ENCODE results near the gene F12.
A peak's percentile ranks its signal among the peaks of the same experiment; 100 is the strongest.

Gene F12

DNA sequence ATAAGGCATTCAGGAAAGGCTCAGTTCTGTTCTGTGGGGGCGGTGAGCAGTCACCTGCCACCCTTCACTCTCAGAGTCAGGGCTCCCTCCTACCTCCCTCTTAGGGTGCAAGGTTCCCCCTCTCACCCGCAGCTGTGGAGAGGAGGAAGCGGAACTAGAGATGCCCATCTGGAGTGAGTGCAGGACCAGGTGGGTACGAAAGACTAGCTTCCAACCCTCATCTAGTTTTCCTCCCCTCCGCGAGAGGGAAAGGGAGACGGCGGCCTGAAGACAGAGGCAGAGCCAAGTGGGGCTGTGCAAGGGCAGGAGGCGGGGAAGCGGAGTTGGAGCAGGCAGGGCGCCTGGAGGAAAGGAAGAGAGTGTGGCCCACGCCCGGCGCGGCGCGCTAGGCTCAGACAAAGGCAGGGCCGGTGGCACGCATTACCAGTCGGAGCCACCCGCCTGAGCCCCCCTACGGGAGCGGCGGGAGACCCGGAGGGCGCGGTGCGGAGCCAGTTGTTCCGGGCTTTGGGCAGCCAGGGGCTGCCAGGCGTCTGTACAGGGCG lies 44.6 kb upstream of the F12 start:
- TF ChIP-seq, protein P1, sequence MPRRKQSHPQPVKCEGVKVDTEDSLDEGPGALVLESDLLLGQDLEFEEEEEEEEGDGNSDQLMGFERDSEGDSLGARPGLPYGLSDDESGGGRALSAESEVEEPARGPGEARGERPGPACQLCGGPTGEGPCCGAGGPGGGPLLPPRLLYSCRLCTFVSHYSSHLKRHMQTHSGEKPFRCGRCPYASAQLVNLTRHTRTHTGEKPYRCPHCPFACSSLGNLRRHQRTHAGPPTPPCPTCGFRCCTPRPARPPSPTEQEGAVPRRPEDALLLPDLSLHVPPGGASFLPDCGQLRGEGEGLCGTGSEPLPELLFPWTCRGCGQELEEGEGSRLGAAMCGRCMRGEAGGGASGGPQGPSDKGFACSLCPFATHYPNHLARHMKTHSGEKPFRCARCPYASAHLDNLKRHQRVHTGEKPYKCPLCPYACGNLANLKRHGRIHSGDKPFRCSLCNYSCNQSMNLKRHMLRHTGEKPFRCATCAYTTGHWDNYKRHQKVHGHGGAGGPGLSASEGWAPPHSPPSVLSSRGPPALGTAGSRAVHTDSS (tag by site-specific recombination; IDR thresholded peaks at IDR 0.05) = no peak
- 0 out of 2 replicates have a peak, but pooled peaks have one; percentile 10 for TF ChIP-seq ZNF366 (tag by site-specific recombination; conservative IDR thresholded peaks at IDR 0.05)
- TF ChIP-seq, protein P2, sequence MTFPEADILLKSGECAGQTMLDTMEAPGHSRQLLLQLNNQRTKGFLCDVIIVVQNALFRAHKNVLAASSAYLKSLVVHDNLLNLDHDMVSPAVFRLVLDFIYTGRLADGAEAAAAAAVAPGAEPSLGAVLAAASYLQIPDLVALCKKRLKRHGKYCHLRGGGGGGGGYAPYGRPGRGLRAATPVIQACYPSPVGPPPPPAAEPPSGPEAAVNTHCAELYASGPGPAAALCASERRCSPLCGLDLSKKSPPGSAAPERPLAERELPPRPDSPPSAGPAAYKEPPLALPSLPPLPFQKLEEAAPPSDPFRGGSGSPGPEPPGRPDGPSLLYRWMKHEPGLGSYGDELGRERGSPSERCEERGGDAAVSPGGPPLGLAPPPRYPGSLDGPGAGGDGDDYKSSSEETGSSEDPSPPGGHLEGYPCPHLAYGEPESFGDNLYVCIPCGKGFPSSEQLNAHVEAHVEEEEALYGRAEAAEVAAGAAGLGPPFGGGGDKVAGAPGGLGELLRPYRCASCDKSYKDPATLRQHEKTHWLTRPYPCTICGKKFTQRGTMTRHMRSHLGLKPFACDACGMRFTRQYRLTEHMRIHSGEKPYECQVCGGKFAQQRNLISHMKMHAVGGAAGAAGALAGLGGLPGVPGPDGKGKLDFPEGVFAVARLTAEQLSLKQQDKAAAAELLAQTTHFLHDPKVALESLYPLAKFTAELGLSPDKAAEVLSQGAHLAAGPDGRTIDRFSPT (tag by site-specific recombination; IDR thresholded peaks at IDR 0.05) = peak; percentile 42; the same call in 1 of the 2 replicates
- no peak for TF ChIP-seq ZNF2 (tag by site-specific recombination; IDR thresholded peaks at IDR 0.05)
- no peak for TF ChIP-seq ZNF23 (tag by site-specific recombination; IDR thresholded peaks at IDR 0.05; ENCODE audit: borderline replicate concordance)
- TF ChIP-seq, protein P3, sequence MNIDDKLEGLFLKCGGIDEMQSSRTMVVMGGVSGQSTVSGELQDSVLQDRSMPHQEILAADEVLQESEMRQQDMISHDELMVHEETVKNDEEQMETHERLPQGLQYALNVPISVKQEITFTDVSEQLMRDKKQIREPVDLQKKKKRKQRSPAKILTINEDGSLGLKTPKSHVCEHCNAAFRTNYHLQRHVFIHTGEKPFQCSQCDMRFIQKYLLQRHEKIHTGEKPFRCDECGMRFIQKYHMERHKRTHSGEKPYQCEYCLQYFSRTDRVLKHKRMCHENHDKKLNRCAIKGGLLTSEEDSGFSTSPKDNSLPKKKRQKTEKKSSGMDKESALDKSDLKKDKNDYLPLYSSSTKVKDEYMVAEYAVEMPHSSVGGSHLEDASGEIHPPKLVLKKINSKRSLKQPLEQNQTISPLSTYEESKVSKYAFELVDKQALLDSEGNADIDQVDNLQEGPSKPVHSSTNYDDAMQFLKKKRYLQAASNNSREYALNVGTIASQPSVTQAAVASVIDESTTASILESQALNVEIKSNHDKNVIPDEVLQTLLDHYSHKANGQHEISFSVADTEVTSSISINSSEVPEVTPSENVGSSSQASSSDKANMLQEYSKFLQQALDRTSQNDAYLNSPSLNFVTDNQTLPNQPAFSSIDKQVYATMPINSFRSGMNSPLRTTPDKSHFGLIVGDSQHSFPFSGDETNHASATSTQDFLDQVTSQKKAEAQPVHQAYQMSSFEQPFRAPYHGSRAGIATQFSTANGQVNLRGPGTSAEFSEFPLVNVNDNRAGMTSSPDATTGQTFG (tag by site-specific recombination; IDR thresholded peaks at IDR 0.05; ENCODE audit: borderline replicate concordance) = no peak
- TF ChIP-seq ZNF214 (tag by site-specific recombination; IDR thresholded peaks at IDR 0.05; ENCODE audit: borderline replicate concordance) = no peak
- TF ChIP-seq ZNF626 (tag by site-specific recombination; IDR thresholded peaks at IDR 0.05) = no peak
- no peak for TF ChIP-seq ZNF10 (tag by site-specific recombination; IDR thresholded peaks at IDR 0.05)
- 0 out of 2 replicates have a peak, but pooled peaks have one; percentile 8 for TF ChIP-seq ZXDB (tag by site-specific recombination; IDR thresholded peaks at IDR 0.05)
- TF ChIP-seq ZNF37A (tag by site-specific recombination; IDR thresholded peaks at IDR 0.05) = no peak
- TF ChIP-seq, protein P4, sequence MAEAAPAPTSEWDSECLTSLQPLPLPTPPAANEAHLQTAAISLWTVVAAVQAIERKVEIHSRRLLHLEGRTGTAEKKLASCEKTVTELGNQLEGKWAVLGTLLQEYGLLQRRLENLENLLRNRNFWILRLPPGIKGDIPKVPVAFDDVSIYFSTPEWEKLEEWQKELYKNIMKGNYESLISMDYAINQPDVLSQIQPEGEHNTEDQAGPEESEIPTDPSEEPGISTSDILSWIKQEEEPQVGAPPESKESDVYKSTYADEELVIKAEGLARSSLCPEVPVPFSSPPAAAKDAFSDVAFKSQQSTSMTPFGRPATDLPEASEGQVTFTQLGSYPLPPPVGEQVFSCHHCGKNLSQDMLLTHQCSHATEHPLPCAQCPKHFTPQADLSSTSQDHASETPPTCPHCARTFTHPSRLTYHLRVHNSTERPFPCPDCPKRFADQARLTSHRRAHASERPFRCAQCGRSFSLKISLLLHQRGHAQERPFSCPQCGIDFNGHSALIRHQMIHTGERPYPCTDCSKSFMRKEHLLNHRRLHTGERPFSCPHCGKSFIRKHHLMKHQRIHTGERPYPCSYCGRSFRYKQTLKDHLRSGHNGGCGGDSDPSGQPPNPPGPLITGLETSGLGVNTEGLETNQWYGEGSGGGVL (tag by site-specific recombination; IDR thresholded peaks at IDR 0.05) = peak; percentile 61; the same call in 1 of the 2 replicates
- TF ChIP-seq SP7 (tag by site-specific recombination; IDR thresholded peaks at IDR 0.05) = 0 out of 2 replicates have a peak, but pooled peaks have one; percentile 37
- TF ChIP-seq ZNF24 (tag by site-specific recombination; IDR thresholded peaks at IDR 0.05) = no peak
- TF ChIP-seq, protein P5, sequence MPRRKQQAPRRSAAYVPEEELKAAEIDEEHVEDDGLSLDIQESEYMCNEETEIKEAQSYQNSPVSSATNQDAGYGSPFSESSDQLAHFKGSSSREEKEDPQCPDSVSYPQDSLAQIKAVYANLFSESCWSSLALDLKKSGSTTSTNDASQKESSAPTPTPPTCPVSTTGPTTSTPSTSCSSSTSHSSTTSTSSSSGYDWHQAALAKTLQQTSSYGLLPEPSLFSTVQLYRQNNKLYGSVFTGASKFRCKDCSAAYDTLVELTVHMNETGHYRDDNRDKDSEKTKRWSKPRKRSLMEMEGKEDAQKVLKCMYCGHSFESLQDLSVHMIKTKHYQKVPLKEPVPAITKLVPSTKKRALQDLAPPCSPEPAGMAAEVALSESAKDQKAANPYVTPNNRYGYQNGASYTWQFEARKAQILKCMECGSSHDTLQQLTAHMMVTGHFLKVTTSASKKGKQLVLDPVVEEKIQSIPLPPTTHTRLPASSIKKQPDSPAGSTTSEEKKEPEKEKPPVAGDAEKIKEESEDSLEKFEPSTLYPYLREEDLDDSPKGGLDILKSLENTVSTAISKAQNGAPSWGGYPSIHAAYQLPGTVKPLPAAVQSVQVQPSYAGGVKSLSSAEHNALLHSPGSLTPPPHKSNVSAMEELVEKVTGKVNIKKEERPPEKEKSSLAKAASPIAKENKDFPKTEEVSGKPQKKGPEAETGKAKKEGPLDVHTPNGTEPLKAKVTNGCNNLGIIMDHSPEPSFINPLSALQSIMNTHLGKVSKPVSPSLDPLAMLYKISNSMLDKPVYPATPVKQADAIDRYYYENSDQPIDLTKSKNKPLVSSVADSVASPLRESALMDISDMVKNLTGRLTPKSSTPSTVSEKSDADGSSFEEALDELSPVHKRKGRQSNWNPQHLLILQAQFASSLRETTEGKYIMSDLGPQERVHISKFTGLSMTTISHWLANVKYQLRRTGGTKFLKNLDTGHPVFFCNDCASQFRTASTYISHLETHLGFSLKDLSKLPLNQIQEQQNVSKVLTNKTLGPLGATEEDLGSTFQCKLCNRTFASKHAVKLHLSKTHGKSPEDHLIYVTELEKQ (tag by site-specific recombination; IDR thresholded peaks at IDR 0.05; ENCODE audit: borderline replicate concordance) = no peak
- TF ChIP-seq GLIS2 (tag by site-specific recombination; IDR thresholded peaks at IDR 0.05) = peak; percentile 58; the same call in 1 of the 2 replicates
- TF ChIP-seq ZNF660 (tag by site-specific recombination; IDR thresholded peaks at IDR 0.05) = no peak
- TF ChIP-seq ZNF274 (IDR thresholded peaks at IDR 0.05; ENCODE audit: low read length) = no peak
- TF ChIP-seq ZNF274 (tag by site-specific recombination; IDR thresholded peaks at IDR 0.05; ENCODE audit: borderline replicate concordance) = no peak
- TF ChIP-seq WT1 (tag by site-specific recombination; IDR thresholded peaks at IDR 0.05) = no peak
- TF ChIP-seq PRDM1 (tag by site-specific recombination; IDR thresholded peaks at IDR 0.05) = peak; percentile 27; the same call in 1 of the 2 replicates
- no peak for TF ChIP-seq MYNN (tag by site-specific recombination; IDR thresholded peaks at IDR 0.05; ENCODE audit: borderline replicate concordance)
- TF ChIP-seq ZNF600 (tag by site-specific recombination; IDR thresholded peaks at IDR 0.05) = peak; percentile 80; the same call in 1 of the 2 replicates
- TF ChIP-seq SALL2 (tag by site-specific recombination; IDR thresholded peaks at IDR 0.05; ENCODE audit: borderline replicate concordance) = no peak
- no peak for TF ChIP-seq MZF1 (tag by site-specific recombination; IDR thresholded peaks at IDR 0.05; ENCODE audit: borderline replicate concordance)
- Histone ChIP-seq H3K9me3 (ENCODE audit: control insufficient read depth, insufficient read depth, low read depth, low read length) (no peaks in the 10 kb centered on the region), H3K27ac (ENCODE audit: extremely low read depth, low read depth, low read length) (peak overlapping the region; percentile 89; the same call in 1 of the 2 replicates), H3K4me1 (ENCODE audit: control insufficient read depth, insufficient read depth, low read length) (peaks cover 8% of the 10 kb centered on the region), H3K36me3 (ENCODE audit: control insufficient read depth in 2 of 2, insufficient read depth in 1 of 2, low read length in 2 of 2) (peaks cover 0 to 21% of the 10 kb centered on the region in 2 experiments; a peak in 1 of 3 replicates), H3K4me3 (ENCODE audit: low read depth, low read length) (peak overlapping the region; percentile 35)
- CTCF ChIA-PET = interaction anchor here (0.6 to 5.1 kb wide), 20 partner anchors 9 to 1039 kb away, joined by 3 to 88 read pairs (median 6); partner anchors contain the start of gene SLC34A1
- POLR2A ChIA-PET = interaction anchor here (0.5 to 5.4 kb wide), 12 partner anchors 10 to 147 kb away, joined by 3 to 89 read pairs (median 8); partner anchors contain the start of genes GRK6 and PDLIM7

Measured in HEK293 (cell line).